Stomach (tissue), 9 donors: ENCODE measurements around the gene ARL2. TPM values are rescaled to one million over a fixed set of nuclear protein-coding genes. Genes with fewer than 3 reads are reported as not detected.

Source experiments
- DNase-seq, 2 donors: peaks; one replicate each; pipeline versions ENCODE4 v3.0.0 to v3.0.0-alpha.2; 2013 to 2019
- H3K27ac ChIP-seq, 5 donors: fragments of 200-600 bp in 4 of 5; sonication (generic) in 4 of 5; one replicate each; pipeline ENCODE4 v1.5.1; 2013 to 2019; ENCODE audit warnings: mild to moderate bottlenecking in 1 of 5, moderate library complexity in 1 of 5
- H3K27me3 ChIP-seq, 3 donors: fragments of 200-600 bp; sonication (generic); one replicate each; pipeline ENCODE4 v1.5.1; 2017 to 2019; ENCODE audit warnings: mixed run types in 1 of 3
- H3K36me3 ChIP-seq, 4 donors: fragments of 200-600 bp; sonication (generic); 1 replicate in 3 of 4; 2 replicates in 1 of 4; pipeline ENCODE4 v1.5.1; 2016 to 2019
- H3K4me1 ChIP-seq, 4 donors: fragments of 200-600 bp; sonication (generic); one replicate each; pipeline ENCODE4 v1.5.1; 2016 to 2019
- H3K4me3 ChIP-seq, 4 donors: fragments of 200-600 bp; sonication (generic) in 3 of 4; one replicate each; pipeline ENCODE4 v1.5.1; 2016 to 2019; ENCODE audit warnings: mild to moderate bottlenecking in 1 of 4
- H3K9me3 ChIP-seq, 4 donors: fragments of 200-600 bp; sonication (generic); one replicate each; pipeline ENCODE4 v1.5.1; 2016 to 2019
- EP300 ChIP-seq: sonication (generic); formaldehyde crosslinking; IDR thresholded peaks from one replicate; pipeline ENCODE4 v1.6.1; 2017; ENCODE audit warnings: antibody characterized with exemption
- POLR2A ChIP-seq, 4 donors: fragments of 450-650 bp; IDR thresholded peaks; one replicate each; pipeline ENCODE4 v1.6.1; 2016; ENCODE audit warnings: antibody characterized with exemption in 4 of 4, control low read depth in 2 of 4, mild to moderate bottlenecking in 1 of 4, moderate library complexity in 1 of 4
- POLR2AphosphoS5 ChIP-seq, 3 donors: sonication (generic); formaldehyde crosslinking; IDR thresholded peaks; one replicate each; pipeline ENCODE4 v1.6.1; 2016; ENCODE audit warnings: antibody characterized with exemption in 3 of 3
- WGBS, 5 donors: extraction: QIAGEN DNeasy Blood & Tissue Kit in 3 of 5; methylation state at CpG; one replicate each; pipeline versions ENCODE4 v1.1.5 to v1.1.7; 2013 to 2018; 5-methylcytosine and 5-hydroxymethylcytosine counted together
- intact Hi-C: fragments of 100-400 bp; cut with DNase I; formaldehyde crosslinking; loops from one replicate; pipeline ENCODE4 v1.15.1; 2023; ENCODE audit warnings: low total_unique reads
- polyA plus RNA-seq, 3 donors: library from polyadenylated mRNA; stranded (reverse); fragments of 200-250 nt; gene quantifications; one replicate each; pipeline ENCODE4 v1.2.3, GENCODE V29; 2013
- total RNA-seq, 5 donors: library from RNA; depleted of rRNA; stranded (reverse); fragments of >200 nt; gene quantifications; one replicate each; pipeline versions ENCODE4 v1.1.0 to v1.2.3, GENCODE V29; 2014 to 2016
- TF ChIP-seq, protein P1 (sequence below), 7 experiments: fragments of 450-650 bp in 4 of 7; fragments of 200-600 bp in 3 of 7; sonication (generic) in 3 of 7; IDR thresholded peaks; one replicate each; pipeline ENCODE4 v1.5.1; 2016 to 2019; ENCODE audit warnings: antibody characterized with exemption in 7 of 7, control low read depth in 2 of 7, mild to moderate bottlenecking in 1 of 7
- donor health status: healthy with polysubstance abuse.
- donor health status: Bipolar disorder and iron deficiency.
- donor health status: healthy.

Gene ARL2
- total and polyA plus RNA-seq, 8 donors, result 4.9 to 237 (median 93.2) TPM

- DNase-seq, result no peak
- no peaks in the 10 kb centered on the region for H3K27me3 ChIP-seq
- H3K4me3 ChIP-seq, result no peak overlapping the region
- no peaks in the 10 kb centered on the region for H3K9me3 ChIP-seq
- no peaks in the 10 kb centered on the region for H3K4me1 ChIP-seq
- intact Hi-C loops, result no loop called here
- TF ChIP-seq, protein P1, sequence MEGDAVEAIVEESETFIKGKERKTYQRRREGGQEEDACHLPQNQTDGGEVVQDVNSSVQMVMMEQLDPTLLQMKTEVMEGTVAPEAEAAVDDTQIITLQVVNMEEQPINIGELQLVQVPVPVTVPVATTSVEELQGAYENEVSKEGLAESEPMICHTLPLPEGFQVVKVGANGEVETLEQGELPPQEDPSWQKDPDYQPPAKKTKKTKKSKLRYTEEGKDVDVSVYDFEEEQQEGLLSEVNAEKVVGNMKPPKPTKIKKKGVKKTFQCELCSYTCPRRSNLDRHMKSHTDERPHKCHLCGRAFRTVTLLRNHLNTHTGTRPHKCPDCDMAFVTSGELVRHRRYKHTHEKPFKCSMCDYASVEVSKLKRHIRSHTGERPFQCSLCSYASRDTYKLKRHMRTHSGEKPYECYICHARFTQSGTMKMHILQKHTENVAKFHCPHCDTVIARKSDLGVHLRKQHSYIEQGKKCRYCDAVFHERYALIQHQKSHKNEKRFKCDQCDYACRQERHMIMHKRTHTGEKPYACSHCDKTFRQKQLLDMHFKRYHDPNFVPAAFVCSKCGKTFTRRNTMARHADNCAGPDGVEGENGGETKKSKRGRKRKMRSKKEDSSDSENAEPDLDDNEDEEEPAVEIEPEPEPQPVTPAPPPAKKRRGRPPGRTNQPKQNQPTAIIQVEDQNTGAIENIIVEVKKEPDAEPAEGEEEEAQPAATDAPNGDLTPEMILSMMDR (IDR thresholded peaks at IDR 0.05), result no peak
- TF ChIP-seq EP300 (no peak), POLR2AphosphoS5 (IDR thresholded peaks at IDR 0.05) (no peak), POLR2A (IDR thresholded peaks at IDR 0.05) (no peak)
- no peak overlapping the region for H3K27ac ChIP-seq
- H3K36me3 ChIP-seq, result no peaks in the 10 kb centered on the region
- WGBS, 5 donors, result 86 to 95% (median 91%) methylated on average over 4 of the region's 4 CpGs
Measured at GRCh38 chr11:65064847-65065240, 50.9 kb downstream of the ARL2 start.

- Histone ChIP-seq H3K4me3 (no peak overlapping the region), H3K9me3 (no peaks in the 10 kb centered on the region), H3K4me1 (no peaks in the 10 kb centered on the region), H3K27ac (no peak overlapping the region), H3K36me3 (no peaks in the 10 kb centered on the region), H3K27me3 (no peaks in the 10 kb centered on the region)
- no peak for TF ChIP-seq POLR2A (IDR thresholded peaks at IDR 0.05)
- TF ChIP-seq POLR2AphosphoS5 (IDR thresholded peaks at IDR 0.05), result no peak
- TF ChIP-seq EP300, result no peak
- TF ChIP-seq, protein P1 (IDR thresholded peaks at IDR 0.05), result no peak
- 77 to 84% (median 79%) methylated on average over 7 of the region's 7 CpGs for WGBS, 5 donors
- intact Hi-C loops, result no loop called here
- no peak for DNase-seq
Measured at GRCh38 chr11:65065851-65066250, 51.9 kb downstream of the ARL2 start.

DNA sequence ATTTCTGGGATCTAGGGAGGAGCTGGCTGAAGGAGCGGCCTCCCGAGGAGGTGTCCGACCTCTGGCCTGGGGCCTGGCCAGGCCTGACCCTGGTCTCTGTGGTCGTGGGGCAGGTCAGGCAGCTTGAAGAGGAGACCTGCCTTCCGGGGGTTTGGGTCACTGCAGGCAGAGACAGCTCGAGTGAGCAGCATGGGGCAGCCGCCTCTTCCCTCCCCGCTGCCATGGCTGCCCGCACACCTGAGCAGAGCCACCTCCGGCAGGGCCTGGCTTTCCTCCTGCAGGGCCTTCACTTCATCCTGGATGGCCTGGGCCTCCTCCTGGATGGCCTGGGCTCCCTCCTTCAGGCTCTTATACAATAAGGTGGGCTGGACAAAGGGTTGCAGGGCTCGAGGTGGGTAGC is 52.4 kb downstream of the ARL2 start:
- WGBS, 5 donors, result 65 to 79% (median 74%) methylated on average over 11 of the region's 11 CpGs

GRCh38 chr11:65066805-65067291 is 52.9 kb downstream of the ARL2 start:
- Histone ChIP-seq H3K9me3 (no peaks in the 10 kb centered on the region), H3K36me3 (no peaks in the 10 kb centered on the region), H3K27me3 (no peaks in the 10 kb centered on the region), H3K4me1 (no peaks in the 10 kb centered on the region), H3K4me3 (no peak overlapping the region), H3K27ac (no peak overlapping the region)
- no peak for TF ChIP-seq EP300
- no peak for TF ChIP-seq POLR2A (IDR thresholded peaks at IDR 0.05)
- TF ChIP-seq, protein P1 (IDR thresholded peaks at IDR 0.05), result no peak
- TF ChIP-seq POLR2AphosphoS5 (IDR thresholded peaks at IDR 0.05), result no peak
- 61 to 84% (median 72%) methylated on average over 3 to 4 of the region's 4 CpGs for WGBS, 5 donors
- no peak for DNase-seq
- intact Hi-C loops, result no loop called here

More for the DNA sequence above, 52.4 kb downstream of the ARL2 start:
- no peak for DNase-seq
- Histone ChIP-seq H3K27ac (no peak overlapping the region), H3K27me3 (no peaks in the 10 kb centered on the region), H3K9me3 (no peaks in the 10 kb centered on the region), H3K36me3 (no peaks in the 10 kb centered on the region), H3K4me3 (no peak overlapping the region), H3K4me1 (no peaks in the 10 kb centered on the region)
- TF ChIP-seq EP300, result no peak
- TF ChIP-seq POLR2A (IDR thresholded peaks at IDR 0.05), result no peak
- TF ChIP-seq, protein P1 (IDR thresholded peaks at IDR 0.05), result no peak
- TF ChIP-seq POLR2AphosphoS5 (IDR thresholded peaks at IDR 0.05), result no peak
- intact Hi-C loops, result no loop called here
